Raji (cell line): Measurements from ENCODE around the gene GRM1.

Experiments
- POLR2A ChIP-seq: IDR thresholded peaks from 2 replicates; pipeline ENCODE4 v1.6.1; 2011; ENCODE audit warnings: low read depth, low read length, control low read depth; ENCODE audit not compliant: insufficient read depth

The GRM1 gene

DNA sequence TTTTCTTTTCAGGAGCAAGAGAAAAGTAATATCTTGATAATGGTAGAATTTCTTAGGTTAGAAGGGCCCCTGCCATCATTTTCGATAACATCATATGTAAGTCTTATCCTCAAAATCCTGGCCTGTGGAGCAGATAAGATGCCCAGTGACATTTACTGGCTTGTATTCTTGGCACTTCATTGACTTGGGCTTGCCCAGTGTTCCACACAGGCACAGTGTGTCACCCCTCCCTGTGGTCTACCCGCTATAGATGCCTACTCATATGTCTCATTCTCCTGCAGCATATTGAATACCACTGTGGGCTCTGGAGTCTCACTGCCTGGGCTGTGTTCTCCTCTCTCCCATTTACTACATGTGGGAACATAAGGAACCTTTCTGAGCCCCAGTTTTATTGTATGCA lies 105.0 kb downstream of the GRM1 start:
- TF ChIP-seq POLR2A: no peak

GRCh38 chr6:146135167-146135566 lies 106.3 kb downstream of the GRM1 start:
- TF ChIP-seq POLR2A: no peak

- no peak for TF ChIP-seq POLR2A
Measured at GRCh38 chr6:146146836-146147235, 118.0 kb downstream of the GRM1 start.

- no peak for TF ChIP-seq POLR2A
Measured at GRCh38 chr6:146149770-146150169, 120.9 kb downstream of the GRM1 start.

- no peak for TF ChIP-seq POLR2A
Measured at GRCh38 chr6:146153040-146153758, 124.3 kb downstream of the GRM1 start.

DNA sequence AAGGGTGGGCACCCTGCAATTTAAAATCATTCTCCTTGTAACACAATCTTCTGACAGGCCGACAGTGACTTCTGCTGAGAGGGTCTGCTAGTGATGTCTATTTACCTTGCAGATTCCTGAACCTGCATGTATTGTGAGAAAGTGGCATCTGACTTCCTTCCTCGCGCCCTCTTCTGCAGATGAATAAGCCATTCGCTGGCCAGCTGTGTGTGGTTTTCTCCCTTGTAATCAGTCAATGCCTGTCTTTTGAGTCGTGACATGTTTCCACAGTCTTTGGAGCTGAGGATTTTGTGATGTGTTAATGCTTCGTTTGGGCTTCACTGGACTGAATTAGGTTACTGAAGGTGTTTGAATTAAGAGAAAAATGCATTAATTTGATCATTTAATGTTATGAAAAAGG lies 125.3 kb downstream of the GRM1 start:
- no peak for TF ChIP-seq POLR2A

- TF ChIP-seq POLR2A: no peak
Measured at GRCh38 chr6:146161664-146162063, 132.8 kb downstream of the GRM1 start.

GRCh38 chr6:146169872-146170271 lies 141.0 kb downstream of the GRM1 start:
- no peak for TF ChIP-seq POLR2A

DNA sequence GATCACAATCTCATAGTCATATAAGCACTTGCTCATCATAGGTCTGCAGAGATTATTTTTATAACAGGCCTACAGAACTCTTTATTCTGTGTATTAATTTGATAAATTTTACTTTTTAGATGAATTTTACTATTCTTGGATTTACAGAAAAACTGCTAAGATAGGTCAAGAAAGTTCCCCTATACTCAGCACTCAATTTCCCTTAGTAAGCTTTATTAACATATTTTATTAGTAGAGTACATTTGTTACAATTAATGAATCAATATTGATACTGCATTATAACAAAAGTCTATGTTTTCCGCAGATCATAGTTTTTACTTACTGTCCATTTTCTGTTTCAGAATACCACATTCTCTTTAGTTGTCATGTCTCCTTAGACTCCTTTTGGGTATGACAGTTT lies 148.9 kb downstream of the GRM1 start:
- TF ChIP-seq POLR2A: no peak

DNA sequence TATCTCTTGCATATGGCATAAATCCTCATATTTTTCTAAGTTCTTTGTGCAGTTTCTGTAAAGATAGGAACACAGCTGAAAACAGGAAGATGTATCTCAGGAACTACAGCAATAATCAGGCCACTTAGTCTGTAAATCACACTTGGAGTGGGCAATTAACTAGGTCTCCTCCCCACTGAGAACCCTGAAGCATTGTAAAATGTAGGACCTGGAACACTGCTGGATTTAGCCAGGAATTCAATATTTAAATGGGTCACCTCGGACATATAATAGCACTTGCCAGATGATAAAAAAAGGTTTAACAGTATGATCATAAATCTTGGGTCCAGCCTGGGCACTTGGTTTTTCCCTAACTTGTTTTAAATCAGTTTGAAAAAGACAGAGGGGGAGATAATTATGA lies 155.0 kb downstream of the GRM1 start:
- TF ChIP-seq POLR2A: no peak

DNA sequence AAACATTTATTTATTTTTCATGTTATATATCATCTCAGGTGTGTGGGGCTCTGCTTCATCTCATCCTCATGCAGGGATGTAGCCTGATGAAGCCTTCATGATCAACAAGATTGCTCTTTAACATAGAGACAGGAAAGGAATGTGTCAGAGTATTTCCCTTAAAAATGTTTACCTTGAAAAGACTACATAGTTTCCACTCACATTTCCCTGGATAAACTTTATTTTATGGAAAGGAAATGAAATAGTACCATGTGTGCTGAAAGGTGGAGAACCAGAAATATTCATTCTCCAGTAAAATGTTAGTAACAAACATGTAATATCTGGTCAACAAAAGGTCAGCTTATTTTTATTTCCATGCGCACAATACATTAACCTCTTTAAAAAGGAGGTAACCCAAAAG lies 155.8 kb downstream of the GRM1 start:
- no peak for TF ChIP-seq POLR2A

DNA sequence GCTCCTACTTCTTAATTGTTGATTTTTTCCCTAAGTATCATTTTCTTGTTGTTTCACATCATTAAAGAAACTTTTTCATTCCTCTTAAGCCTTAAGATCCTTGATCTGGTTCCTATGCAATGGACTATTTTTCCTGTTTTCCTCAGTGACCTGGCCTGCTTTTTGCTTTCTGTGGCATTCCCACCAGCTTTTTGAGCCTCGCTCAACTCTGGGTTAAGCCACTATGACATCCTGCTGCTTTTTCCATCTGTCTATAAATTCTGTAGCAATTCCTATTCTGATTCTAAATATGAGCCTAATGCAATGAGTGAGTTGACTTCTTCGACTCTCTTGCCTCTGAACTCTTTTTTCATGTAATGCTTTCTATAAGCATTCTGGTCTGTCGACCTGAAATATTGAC lies 160.3 kb downstream of the GRM1 start:
- TF ChIP-seq POLR2A: no peak

DNA sequence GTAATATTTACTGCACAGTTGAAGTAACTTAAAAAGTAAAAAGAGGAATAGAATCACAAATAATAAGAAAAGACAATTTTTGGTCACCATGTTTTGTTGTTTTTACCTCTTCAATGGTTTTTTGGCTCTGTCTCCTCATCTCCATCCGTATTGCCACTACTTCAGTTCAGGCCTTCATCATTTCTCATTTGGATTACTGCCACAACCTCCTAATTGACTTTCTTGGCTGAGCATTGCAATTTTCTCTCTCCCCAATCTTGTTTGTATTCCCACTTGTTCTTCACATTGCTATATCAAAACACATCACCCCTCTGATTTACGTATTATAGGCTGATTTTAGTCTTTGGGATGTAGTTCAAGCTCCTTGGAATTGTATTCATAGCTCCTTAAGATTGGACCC lies 161.7 kb downstream of the GRM1 start:
- no peak for TF ChIP-seq POLR2A

GRCh38 chr6:146191166-146191565 lies 162.3 kb downstream of the GRM1 start:
- TF ChIP-seq POLR2A: no peak

- no peak for TF ChIP-seq POLR2A
Measured at GRCh38 chr6:146191612-146192011, 162.8 kb downstream of the GRM1 start.

DNA sequence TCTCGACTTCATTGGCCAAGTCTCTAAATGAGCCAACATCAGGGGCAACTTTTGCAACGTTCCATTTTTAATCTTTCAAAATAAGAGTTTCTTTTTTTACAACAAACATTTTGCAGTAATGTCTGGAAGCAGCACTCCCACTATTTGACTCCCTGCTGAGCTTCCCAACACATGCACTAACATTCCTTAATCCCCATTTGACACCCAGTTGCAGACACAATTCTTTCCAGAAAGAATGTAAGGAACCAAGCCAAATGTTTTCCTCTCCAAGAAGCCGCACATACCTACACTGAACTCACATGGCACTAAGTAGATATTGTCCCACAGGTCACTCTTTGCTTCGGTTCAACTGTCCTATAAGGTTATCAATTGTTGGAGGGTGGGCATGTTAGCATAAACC lies 165.6 kb downstream of the GRM1 start:
- no peak for TF ChIP-seq POLR2A

GRCh38 chr6:146200176-146200575 lies 171.3 kb downstream of the GRM1 start:
- no peak for TF ChIP-seq POLR2A
